Cardiac fibroblast (primary cell): ENCODE data around the gene NDUFS1.
"Not testable (repeated sequence)": the region's sequence is repeated elsewhere in the genome, so short reads cannot be mapped to it uniquely, and the experiment has no call there.

Experiments
- DNase-seq, 2 donors: peaks; one replicate each; pipeline versions ENCODE4 v3.0.0 to v3.0.0-alpha.2; 2010; ENCODE audit warnings: low read depth in 2 of 2
- H3K4me3 ChIP-seq, 2 donors: replicated peaks in 1 of 2; 1 replicate in 1 of 2; 2 replicates in 1 of 2; pipeline ENCODE4 v1.5.1; 2011; ENCODE audit warnings: low read depth in 2 of 2, low read length in 2 of 2, mild to moderate bottlenecking in 2 of 2, moderate library complexity in 1 of 2
- TF ChIP-seq, protein P1 (sequence below): IDR thresholded peaks from one replicate; pipeline ENCODE4 v1.5.1; 2011; ENCODE audit warnings: low read depth, mild to moderate bottlenecking, low read length, inconsistent platforms

Gene NDUFS1

DNA sequence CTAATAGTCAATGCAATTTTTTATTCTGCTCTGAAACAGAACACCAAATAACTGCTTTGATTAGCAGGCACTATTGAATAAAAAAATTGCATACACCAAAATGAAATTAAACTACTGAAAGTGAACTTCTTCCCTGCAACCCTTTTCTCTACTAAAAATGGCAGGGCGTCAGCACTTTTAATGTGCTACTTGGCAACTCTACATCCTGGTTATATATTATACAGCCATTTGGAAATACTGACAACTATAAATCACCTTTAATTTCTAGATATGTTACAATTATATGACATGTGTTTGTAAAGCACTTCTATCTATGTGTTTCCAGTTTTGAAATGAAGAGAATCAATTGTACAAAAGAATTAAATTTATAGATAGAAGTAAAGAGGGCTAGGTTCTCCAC is 9.9 kb downstream of the NDUFS1 start:
- TF ChIP-seq, protein P1, sequence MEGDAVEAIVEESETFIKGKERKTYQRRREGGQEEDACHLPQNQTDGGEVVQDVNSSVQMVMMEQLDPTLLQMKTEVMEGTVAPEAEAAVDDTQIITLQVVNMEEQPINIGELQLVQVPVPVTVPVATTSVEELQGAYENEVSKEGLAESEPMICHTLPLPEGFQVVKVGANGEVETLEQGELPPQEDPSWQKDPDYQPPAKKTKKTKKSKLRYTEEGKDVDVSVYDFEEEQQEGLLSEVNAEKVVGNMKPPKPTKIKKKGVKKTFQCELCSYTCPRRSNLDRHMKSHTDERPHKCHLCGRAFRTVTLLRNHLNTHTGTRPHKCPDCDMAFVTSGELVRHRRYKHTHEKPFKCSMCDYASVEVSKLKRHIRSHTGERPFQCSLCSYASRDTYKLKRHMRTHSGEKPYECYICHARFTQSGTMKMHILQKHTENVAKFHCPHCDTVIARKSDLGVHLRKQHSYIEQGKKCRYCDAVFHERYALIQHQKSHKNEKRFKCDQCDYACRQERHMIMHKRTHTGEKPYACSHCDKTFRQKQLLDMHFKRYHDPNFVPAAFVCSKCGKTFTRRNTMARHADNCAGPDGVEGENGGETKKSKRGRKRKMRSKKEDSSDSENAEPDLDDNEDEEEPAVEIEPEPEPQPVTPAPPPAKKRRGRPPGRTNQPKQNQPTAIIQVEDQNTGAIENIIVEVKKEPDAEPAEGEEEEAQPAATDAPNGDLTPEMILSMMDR = no peak
- no peak overlapping the region for H3K4me3 ChIP-seq
- DNase-seq = no peak

GRCh38 chr2:206145665-206146064 is 13.6 kb downstream of the NDUFS1 start:
- TF ChIP-seq, protein P1 = no peak
- DNase-seq = no peak
- H3K4me3 ChIP-seq = no peak overlapping the region

DNA sequence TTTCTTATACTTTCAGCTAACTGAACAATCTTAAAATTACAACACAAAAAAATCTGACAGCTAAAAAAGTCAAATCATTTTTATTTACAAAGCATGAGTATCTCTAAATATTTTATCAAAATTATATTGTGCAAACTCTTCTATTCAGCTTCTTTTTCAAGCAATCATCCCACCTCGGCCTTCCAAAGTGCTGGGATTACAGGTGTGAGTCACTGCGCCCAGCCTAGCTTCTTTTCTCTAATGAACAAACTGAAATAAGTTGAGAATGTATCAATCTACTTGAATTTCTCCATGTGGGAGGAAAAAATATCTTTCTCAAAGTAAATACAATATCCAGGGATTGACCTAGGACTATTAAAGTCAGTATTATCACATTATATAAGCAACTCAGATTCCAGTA is 14.9 kb downstream of the NDUFS1 start:
- no peak for DNase-seq
- no peak overlapping the region for H3K4me3 ChIP-seq
- TF ChIP-seq, protein P1 = no peak

- DNase-seq = no peak
- no peak overlapping the region for H3K4me3 ChIP-seq
- TF ChIP-seq, protein P1 = no peak
These were observed 15.8 kb downstream of the NDUFS1 start for GRCh38 chr2:206143451-206143850.

GRCh38 chr2:206127656-206128055 is 31.6 kb downstream of the NDUFS1 start:
- peak in 1 of 2 donors; percentile 7 for DNase-seq
- TF ChIP-seq, protein P1 = no peak
- H3K4me3 ChIP-seq = no peak overlapping the region

- no peak for DNase-seq
- H3K4me3 ChIP-seq = no peak overlapping the region
These were observed 33.3 kb downstream of the NDUFS1 start for GRCh38 chr2:206125901-206126300.

DNA sequence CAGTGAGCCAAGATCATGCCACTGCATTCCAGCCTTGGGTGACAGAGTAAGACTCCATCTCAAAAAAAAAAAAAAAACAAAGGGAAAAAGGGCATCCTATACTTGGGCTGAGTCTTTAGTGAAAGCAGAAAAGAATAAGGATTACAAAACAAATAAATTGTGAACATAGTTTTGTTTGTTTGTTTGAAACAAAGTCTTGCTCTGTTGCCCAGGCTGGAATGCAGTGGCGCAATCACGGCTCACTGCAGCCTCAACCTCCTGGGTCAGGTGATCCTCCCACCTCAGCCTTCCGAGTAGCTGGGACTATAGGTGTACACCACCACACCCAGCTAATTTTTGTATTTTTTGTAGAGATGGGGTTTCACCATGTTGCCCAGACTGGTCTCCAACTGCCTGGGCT is 36.7 kb downstream of the NDUFS1 start:
- not testable (repeated sequence) for DNase-seq, H3K4me3 ChIP-seq

More at GRCh38 chr2:206125901-206126300, 33.3 kb downstream of the NDUFS1 start:
- TF ChIP-seq, protein P1 = no peak
